Pancreas (tissue), 10 donors: Measurements from ENCODE around the gene ATG5. TPM values are rescaled to one million over a fixed set of nuclear protein-coding genes. Genes with fewer than 3 reads are reported as not detected.

ENCODE experiments used
- ATAC-seq, 4 donors: fragments of 200-7000 bp; cut with Tn5 transposase; one replicate each; pipeline versions ENCODE4 v1.8.0 to v1.9.1; 2020; ENCODE audit warnings: mild to moderate bottlenecking in 4 of 4, moderate library complexity in 4 of 4
- DNase-seq, 6 donors: peaks; one replicate each; pipeline ENCODE4 v3.0.0-alpha.2; 2020
- FAIRE-seq: peaks from 2 replicates; lab custom pipeline; 2012; peaks lifted over from hg19 to GRCh38; lab: Jason Lieb, UNC
- H3K27ac ChIP-seq, 4 donors: fragments of 200-600 bp; sonication (generic); 1 replicate in 3 of 4; 2 replicates in 1 of 4; pipeline versions ENCODE4 v1.5.0 to v1.8.0; 2020
- H3K27me3 ChIP-seq, 4 donors: fragments of 200-600 bp; one replicate each; pipeline ENCODE4 v1.8.0; 2021
- H3K36me3 ChIP-seq, 3 donors: fragments of 200-600 bp; sonication (generic) in 1 of 3; one replicate each; pipeline versions ENCODE4 v1.5.0 to v1.8.0; 2020 to 2021
- H3K4me1 ChIP-seq, 3 donors: fragments of 200-600 bp; one replicate each; pipeline ENCODE4 v1.8.0; 2021
- H3K4me3 ChIP-seq, 4 donors: fragments of 200-600 bp; sonication (generic) in 2 of 4; one replicate each; pipeline versions ENCODE4 v1.5.0 to v1.8.0; 2020 to 2021
- H3K9me3 ChIP-seq, 4 donors: fragments of 200-600 bp; one replicate each; pipeline ENCODE4 v1.8.0; 2021
- CTCF ChIP-seq, 4 donors: fragments of 200-600 bp; sonication (generic) in 3 of 4; IDR thresholded peaks; one replicate each; pipeline versions ENCODE4 v1.5.0 to v1.8.0; 2021; ENCODE audit warnings: antibody characterized with exemption in 4 of 4
- WGBS, 2 donors: extraction: QIAGEN DNeasy Blood & Tissue Kit; methylation state at CpG; one replicate each; pipeline ENCODE4 v1.1.7; 2013; 5-methylcytosine and 5-hydroxymethylcytosine counted together
- intact Hi-C, 3 donors: fragments of 100-400 bp; cut with DNase I; formaldehyde crosslinking; loops; one replicate each; pipeline versions ENCODE4 v1.11.1 to v1.14.2; 2022
- polyA plus RNA-seq, 2 donors: library from polyadenylated mRNA; stranded (reverse); fragments of 200-250 nt; gene quantifications; one replicate each; pipeline ENCODE4 v1.2.3, GENCODE V29; 2013
- total RNA-seq, 6 donors: library from RNA; stranded (reverse); fragmentation: NEBNext Ultra II Directional in 4 of 6; extraction: Animal tissue kit (Norgen Biotek cat#: 25700) in 4 of 6; gene quantifications; one replicate each; pipeline versions ENCODE4 v1.2.1 to v1.2.4, GENCODE V29; 2021 to 2023
- donor health status: healthy with polysubstance abuse.
- donor health status: DM: no; HTN: no; CAD: no; lungs with moderate emphysema.
- donor health status: DM: no; HTN: no; CAD: no.
- donor health status: control.
- donor health status: control.
- donor health status: Bipolar disorder and iron deficiency.
- donor health status: DM: yes; HTN: yes; CAD: no.
- donor health status: DM: no; HTN: no; CAD: no.
- donor health status: DM: no; HTN: no; CAD: no.
- donor health status: DM: yes; HTN: yes; CAD: no.

Gene ATG5
- total and polyA plus RNA-seq, 8 donors, result 8.2 to 15.7 (median 10.8) TPM

GRCh38 chr6:106334646-106335448, 9.3 kb upstream of the ATG5 start:
- Histone ChIP-seq H3K36me3 (no peaks in the 10 kb centered on the region), H3K9me3 (no peaks in the 10 kb centered on the region), H3K4me1 (no peaks in the 10 kb centered on the region), H3K27ac (no peak overlapping the region), H3K4me3 (no peak overlapping the region), H3K27me3 (peaks cover 0 to 3% (median 0%) of the 10 kb centered on the region in 4 donors)
- FAIRE-seq (peak; percentile 83), DNase-seq (peak; percentile 50 to 62 (median 60)), ATAC-seq (peak; percentile 62 to 92 (median 87))
- 9 to 13% methylated on average over 5 of the region's 5 CpGs for WGBS, 2 donors
- TF ChIP-seq CTCF (IDR thresholded peaks at IDR 0.05), result peak; percentile 22 to 40 (median 30)
- intact Hi-C loops, result loop anchor here in 1 of 3 donors (5.0 kb wide), 2 partner anchors 232 to 662 kb away; no protein-coding TSS in a partner anchor

GRCh38 chr6:106324726-106325335, 729 bp downstream of the ATG5 start:
- no peak for TF ChIP-seq CTCF (IDR thresholded peaks at IDR 0.05)
- DNase-seq, result no peak
- Histone ChIP-seq H3K4me1 (peaks cover 8 to 13% (median 11%) of the 10 kb centered on the region in 3 donors), H3K36me3 (no peaks in the 10 kb centered on the region), H3K27ac (peak overlapping the region; percentile 79 to 94 (median 89)), H3K4me3 (peak overlapping the region; percentile 47 to 68 (median 59)), H3K27me3 (no peaks in the 10 kb centered on the region), H3K9me3 (no peaks in the 10 kb centered on the region)
- intact Hi-C loops, result no loop called here
- 1% methylated on average over 9 of the region's 9 CpGs for WGBS, 2 donors
- no peak for FAIRE-seq
- ATAC-seq, result peak; percentile 6 to 30 (median 16)

GRCh38 chr6:106321940-106322339, 3.6 kb downstream of the ATG5 start:
- intact Hi-C loops, result no loop called here
- H3K27ac ChIP-seq, result no peak overlapping the region
- ATAC-seq (no peak), FAIRE-seq (no peak), DNase-seq (no peak)
- no peaks in the 10 kb centered on the region for H3K9me3 ChIP-seq
- no peaks in the 10 kb centered on the region for H3K36me3 ChIP-seq
- H3K4me3 ChIP-seq, result no peak overlapping the region
- 96 to 99% methylated on average over 4 of the region's 4 CpGs for WGBS, 2 donors
- no peak for TF ChIP-seq CTCF (IDR thresholded peaks at IDR 0.05)
- no peaks in the 10 kb centered on the region for H3K27me3 ChIP-seq
- peaks cover 13 to 21% (median 18%) of the 10 kb centered on the region in 3 donors for H3K4me1 ChIP-seq

- no peaks in the 10 kb centered on the region for H3K27me3 ChIP-seq
- DNase-seq (no peak), ATAC-seq (no peak), FAIRE-seq (no peak)
- H3K9me3 ChIP-seq, result no peaks in the 10 kb centered on the region
- no peak overlapping the region for H3K4me3 ChIP-seq
- TF ChIP-seq CTCF (IDR thresholded peaks at IDR 0.05), result no peak
- no peak overlapping the region for H3K27ac ChIP-seq
- peaks cover 0 to 5% (median 4%) of the 10 kb centered on the region in 3 donors for H3K36me3 ChIP-seq
- peaks cover 5 to 13% (median 9%) of the 10 kb centered on the region in 3 donors for H3K4me1 ChIP-seq
- intact Hi-C loops, result no loop called here
Measured at GRCh38 chr6:106318851-106319250, 6.7 kb downstream of the ATG5 start.
